PFSK-1 (cell line): ENCODE data around the gene EEFSEC.

Experiments
- FOXP2 ChIP-seq: optimal IDR thresholded peaks from 2 replicates; pipeline ENCODE3; 2011; ENCODE audit warnings: borderline replicate concordance, control low read depth, inconsistent platforms; ENCODE audit not compliant: insufficient read depth; ENCODE audit errors: extremely low read length, extremely low read depth
- POLR2AphosphoS5 ChIP-seq: IDR thresholded peaks from 2 replicates; pipeline ENCODE4 v1.6.1; 2012; ENCODE audit warnings: low read depth, mild to moderate bottlenecking, control low read depth, low read length, moderate library complexity
- REST ChIP-seq, 2 experiments: IDR thresholded peaks; 2 replicates each; pipeline versions ENCODE4 v1.6.1 to v1.8.0; 2011 to 2012; ENCODE audit warnings: low read depth in 2 of 2, low read length in 2 of 2, control low read depth in 1 of 2, inconsistent platforms in 1 of 2, mild to moderate bottlenecking in 1 of 2, moderate library complexity in 1 of 2; ENCODE audit not compliant: insufficient read depth in 1 of 2
- SIN3A ChIP-seq: IDR thresholded peaks from 2 replicates; pipeline ENCODE4 v1.6.1; 2012; ENCODE audit warnings: mild to moderate bottlenecking, low read length, moderate library complexity, borderline replicate concordance; ENCODE audit not compliant: insufficient read depth
- TAF1 ChIP-seq: IDR thresholded peaks from 2 replicates; pipeline ENCODE4 v1.6.1; 2012; ENCODE audit warnings: low read length, control low read depth, borderline replicate concordance; ENCODE audit not compliant: insufficient read depth

- TF ChIP-seq POLR2AphosphoS5 (no peak), SIN3A (no peak), TAF1 (no peak), REST (IDR thresholded peaks at IDR 0.05; ENCODE audit: insufficient read depth in 1 of 2, low read depth in 2 of 2, low read length in 2 of 2) (no peak), FOXP2 (no peak)
These were observed 42.5 kb downstream of the EEFSEC start for GRCh38 chr3:128195802-128196201.
